PC-3 (cell line): ENCODE data around the gene ALDH5A1. TPM values are rescaled to one million over a fixed set of nuclear protein-coding genes. Genes with fewer than 3 reads are reported as not detected.

ENCODE experiments used
- ATAC-seq: fragments of 200-7000 bp; cut with Tn5 transposase; 2 replicates; pipeline ENCODE4 v1.9.1; 2020; ENCODE audit warnings: mild to moderate bottlenecking, moderate library complexity
- BruUV-seq: library from RNA; stranded (reverse); fragments of 400-500 nt; replicated peaks from 2 replicates; lab custom pipeline; 2021; lab: Mats Ljungman, UMichigan
- CTCF ChIA-PET: fragments of 300-600 bp; sonication (Branson Sonifier 250); formaldehyde crosslinking; loops from one replicate; lab custom pipeline; 2022; ENCODE audit warnings: antibody characterized with exemption; lab: Charles Lee
- POLR2A ChIA-PET: fragments of 300-600 bp; sonication (Branson Sonifier 250); formaldehyde crosslinking; loops from one replicate; lab custom pipeline; 2022; ENCODE audit warnings: antibody characterized with exemption; ENCODE audit not compliant: unreplicated experiment; lab: Charles Lee
- DNase-seq: peaks from one replicate; pipeline ENCODE4 v3.0.0-alpha.2; 2015
- H2AFZ ChIP-seq: fragments of 300-600 bp; sonication (generic); 2 replicates; pipeline ENCODE4 v1.6.0; 2016; ENCODE audit warnings: antibody characterized with exemption, low read length
- H3F3A ChIP-seq: fragments of 300-600 bp; sonication (generic); one replicate; pipeline ENCODE4 v1.6.0; 2017; ENCODE audit warnings: antibody characterized with exemption, low read length, control low read depth, mild to moderate bottlenecking; ENCODE audit not compliant: unreplicated experiment
- H3K27ac ChIP-seq: fragments of 300-600 bp; sonication (generic); 2 replicates; pipeline ENCODE4 v1.5.1; 2016; ENCODE audit warnings: mild to moderate bottlenecking, low read length
- H3K27me3 ChIP-seq: fragments of 300-600 bp; sonication (generic); 2 replicates; pipeline ENCODE4 v1.6.1; 2016; ENCODE audit warnings: low read length, mixed read lengths
- H3K36me3 ChIP-seq: fragments of 300-600 bp; sonication (generic); 2 replicates; pipeline ENCODE4 v1.6.1; 2016; ENCODE audit warnings: low read depth, mixed run types, low read length, mixed read lengths
- H3K4me1 ChIP-seq: fragments of 300-600 bp; sonication (generic); 2 replicates; pipeline ENCODE4 v1.5.1; 2016; ENCODE audit warnings: low read length; ENCODE audit not compliant: insufficient read depth
- H3K4me2 ChIP-seq: fragments of 300-600 bp; sonication (generic); 2 replicates; pipeline ENCODE4 v1.6.0; 2016; ENCODE audit warnings: low read length
- H3K4me3 ChIP-seq: fragments of 300-600 bp; sonication (generic); 2 replicates; pipeline ENCODE4 v1.5.1; 2016; ENCODE audit warnings: mild to moderate bottlenecking, low read length, mixed read lengths
- H3K79me2 ChIP-seq: fragments of 300-600 bp; sonication (generic); 2 replicates; pipeline ENCODE4 v1.6.1; 2017; ENCODE audit warnings: low read length, mixed read lengths
- H3K9ac ChIP-seq: fragments of 300-600 bp; sonication (generic); 2 replicates; pipeline ENCODE4 v1.6.0; 2016; ENCODE audit warnings: mild to moderate bottlenecking, low read length
- H3K9me2 ChIP-seq: fragments of 300-600 bp; sonication (generic); replicated peaks from 2 replicates; pipeline ENCODE4 v1.6.1; 2016; ENCODE audit warnings: mixed run types, low read length, mixed read lengths
- H3K9me3 ChIP-seq: fragments of 300-600 bp; sonication (generic); 2 replicates; pipeline ENCODE4 v1.6.1; 2016; ENCODE audit warnings: low read length, mixed read lengths
- H4K20me1 ChIP-seq: fragments of 300-600 bp; sonication (generic); 2 replicates; pipeline ENCODE4 v1.6.1; 2016; ENCODE audit warnings: low read length, mixed read lengths
- EZH2 ChIP-seq: fragments of 300-600 bp; sonication (generic); IDR thresholded peaks from one replicate; pipeline ENCODE4 v1.6.1; 2017; ENCODE audit warnings: antibody characterized with exemption, mild to moderate bottlenecking, low read length; ENCODE audit not compliant: unreplicated experiment
- EZH2phosphoT487 ChIP-seq: fragments of 300-600 bp; sonication (generic); IDR thresholded peaks from 2 replicates; pipeline ENCODE4 v1.6.1; 2018; ENCODE audit warnings: mild to moderate bottlenecking, antibody characterized with exemption, low read length, borderline replicate concordance
- intact Hi-C: fragments of 100-400 bp; cut with micrococcal nuclease; formaldehyde crosslinking; loops from 2 replicates; pipeline ENCODE4 v1.9.0; 2023
- total RNA-seq: library from RNA; depleted of rRNA; stranded (reverse); fragments of >200 nt; gene quantifications from 2 replicates; pipeline ENCODE4 v1.2.3, GENCODE V29; 2014
- TF ChIP-seq, protein P1 (sequence below): fragments of 300-600 bp; sonication (generic); conservative IDR thresholded peaks from 2 replicates; pipeline ENCODE4 v1.5.1; 2017; ENCODE audit warnings: antibody characterized with exemption, low read depth, mild to moderate bottlenecking, low read length

The ALDH5A1 gene
- total RNA-seq, 1 experiment from 2014 or later: 11.9 TPM

DNA sequence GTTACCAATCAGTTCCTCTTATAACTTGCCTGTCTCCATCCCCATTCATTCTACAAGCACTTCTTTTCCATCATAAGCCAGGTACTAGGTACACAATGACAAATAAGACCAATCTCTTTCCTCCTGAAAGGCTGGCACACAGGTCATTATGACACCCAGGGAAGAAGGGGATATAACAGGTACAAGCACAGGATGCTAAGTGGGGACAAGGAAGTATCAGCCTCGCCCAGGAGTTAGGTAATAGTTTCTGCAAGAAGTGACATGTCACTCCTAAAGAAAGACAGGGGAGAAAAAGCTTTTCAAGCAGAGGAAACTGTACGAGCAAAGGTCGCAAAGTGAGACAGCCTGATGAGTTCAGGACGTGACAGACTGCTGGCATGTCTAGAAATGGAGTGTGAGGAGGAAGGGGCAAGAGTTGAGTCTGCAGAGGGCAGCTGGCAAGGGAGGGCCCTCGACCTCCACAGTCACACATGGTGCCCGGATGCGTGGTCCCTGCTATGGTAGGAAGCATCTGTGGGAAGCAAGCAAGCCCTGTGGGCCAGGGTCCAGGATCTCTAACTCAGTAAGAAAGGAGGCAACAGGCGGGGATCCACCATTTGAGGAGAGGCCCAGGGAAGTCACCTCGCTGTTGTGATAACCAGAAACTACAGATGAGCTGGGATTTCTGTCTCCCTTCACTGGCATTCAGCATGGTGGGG, 45.8 kb upstream of the ALDH5A1 start:
- ATAC-seq (no peak), DNase-seq (no peak)
- Histone ChIP-seq H4K20me1 (no peaks in the 10 kb centered on the region), H3K9ac (no peak overlapping the region), H3K36me3 (no peaks in the 10 kb centered on the region), H3K27me3 (no peaks in the 10 kb centered on the region), H3K27ac (no peak overlapping the region), H3K4me3 (no peak overlapping the region), H2AFZ (no peak overlapping the region), H3K4me1 (no peaks in the 10 kb centered on the region), H3K9me2 (no peaks in the 10 kb centered on the region), H3F3A (no peaks in the 10 kb centered on the region), H3K79me2 (no peaks in the 10 kb centered on the region), H3K9me3 (no peaks in the 10 kb centered on the region), H3K4me2 (no peak overlapping the region)
- intact Hi-C loops: no loop called here
- POLR2A ChIA-PET: no interaction called here
- no TSS peak for BruUV-seq
- no peak for TF ChIP-seq EZH2phosphoT487
- TF ChIP-seq, protein P1, sequence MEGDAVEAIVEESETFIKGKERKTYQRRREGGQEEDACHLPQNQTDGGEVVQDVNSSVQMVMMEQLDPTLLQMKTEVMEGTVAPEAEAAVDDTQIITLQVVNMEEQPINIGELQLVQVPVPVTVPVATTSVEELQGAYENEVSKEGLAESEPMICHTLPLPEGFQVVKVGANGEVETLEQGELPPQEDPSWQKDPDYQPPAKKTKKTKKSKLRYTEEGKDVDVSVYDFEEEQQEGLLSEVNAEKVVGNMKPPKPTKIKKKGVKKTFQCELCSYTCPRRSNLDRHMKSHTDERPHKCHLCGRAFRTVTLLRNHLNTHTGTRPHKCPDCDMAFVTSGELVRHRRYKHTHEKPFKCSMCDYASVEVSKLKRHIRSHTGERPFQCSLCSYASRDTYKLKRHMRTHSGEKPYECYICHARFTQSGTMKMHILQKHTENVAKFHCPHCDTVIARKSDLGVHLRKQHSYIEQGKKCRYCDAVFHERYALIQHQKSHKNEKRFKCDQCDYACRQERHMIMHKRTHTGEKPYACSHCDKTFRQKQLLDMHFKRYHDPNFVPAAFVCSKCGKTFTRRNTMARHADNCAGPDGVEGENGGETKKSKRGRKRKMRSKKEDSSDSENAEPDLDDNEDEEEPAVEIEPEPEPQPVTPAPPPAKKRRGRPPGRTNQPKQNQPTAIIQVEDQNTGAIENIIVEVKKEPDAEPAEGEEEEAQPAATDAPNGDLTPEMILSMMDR: no peak
- TF ChIP-seq EZH2: no peak
- CTCF ChIA-PET: no interaction called here

DNA sequence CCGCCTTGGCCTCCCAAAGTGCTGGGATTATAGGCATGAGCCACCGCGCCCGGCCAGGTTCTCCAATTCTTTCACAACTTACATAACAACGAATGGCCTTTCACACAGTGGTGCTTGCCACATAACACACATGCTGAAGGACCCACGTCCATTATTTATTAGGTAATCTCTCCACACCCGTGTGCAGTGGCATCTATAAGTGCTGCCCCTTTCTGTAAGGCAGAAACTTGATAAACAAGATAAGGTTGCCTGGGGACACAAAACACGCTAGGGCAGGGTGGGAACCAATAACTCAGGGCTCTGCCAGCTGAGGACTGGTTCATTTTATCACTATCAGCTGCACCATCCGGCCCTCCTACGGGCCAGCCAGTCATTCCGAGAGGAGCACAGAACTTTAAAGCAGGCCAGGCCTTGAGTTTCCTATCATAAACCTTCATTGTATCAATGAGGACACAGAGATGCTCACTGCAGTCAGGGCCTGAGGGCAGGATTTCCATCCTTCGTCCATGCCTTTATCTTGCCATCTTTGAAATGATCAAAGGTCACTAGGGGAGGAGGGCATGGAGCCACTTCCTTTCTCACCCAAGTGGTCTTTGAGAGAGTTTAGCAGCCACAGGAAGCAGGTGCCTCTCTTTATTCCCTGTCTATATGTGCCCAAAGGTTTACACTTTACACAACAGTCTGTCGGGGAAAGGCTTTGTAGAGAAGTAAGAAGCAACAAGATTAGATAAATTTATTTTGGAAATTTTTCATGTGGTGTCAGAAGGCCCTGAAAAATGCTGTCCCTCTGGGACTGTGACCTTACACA, 43.0 kb upstream of the ALDH5A1 start:
- Histone ChIP-seq H3K4me2 (no peak overlapping the region), H3K4me1 (no peaks in the 10 kb centered on the region), H4K20me1 (no peaks in the 10 kb centered on the region), H3K9me3 (no peaks in the 10 kb centered on the region), H2AFZ (no peak overlapping the region), H3F3A (no peaks in the 10 kb centered on the region), H3K4me3 (no peak overlapping the region), H3K27ac (no peak overlapping the region), H3K79me2 (no peaks in the 10 kb centered on the region), H3K9ac (no peak overlapping the region), H3K27me3 (no peaks in the 10 kb centered on the region), H3K36me3 (no peaks in the 10 kb centered on the region), H3K9me2 (no peaks in the 10 kb centered on the region)
- ChIA-PET POLR2A (no interaction called here), CTCF (no interaction called here)
- DNase-seq (no peak), ATAC-seq (no peak)
- no TSS peak for BruUV-seq
- no peak for TF ChIP-seq EZH2
- no peak for TF ChIP-seq EZH2phosphoT487
- TF ChIP-seq, protein P1: no peak
- intact Hi-C loops: no loop called here

DNA sequence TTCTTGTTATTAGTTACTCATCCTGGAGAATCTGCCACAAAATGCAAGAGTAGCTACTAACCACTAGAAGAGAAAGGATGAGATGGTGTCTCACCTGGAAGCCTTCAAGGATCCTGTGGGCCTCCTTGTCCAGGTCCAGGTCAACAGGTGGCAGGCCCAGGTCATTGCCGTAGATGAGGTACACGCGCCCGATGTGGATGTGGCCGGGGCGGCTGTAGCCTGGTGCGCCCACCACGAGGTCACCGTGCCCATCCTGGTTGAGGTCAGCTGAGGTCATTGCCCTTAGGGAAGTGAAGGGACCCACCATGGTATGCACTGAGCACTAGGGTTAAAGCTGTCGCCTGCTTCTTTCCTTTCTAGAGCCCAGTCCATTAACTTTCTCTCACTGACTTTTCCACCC, 40.8 kb upstream of the ALDH5A1 start:
- H2AFZ ChIP-seq: no peak overlapping the region
- H3F3A ChIP-seq: no peaks in the 10 kb centered on the region
- TF ChIP-seq EZH2: no peak
- no peak for TF ChIP-seq EZH2phosphoT487
- TF ChIP-seq, protein P1: no peak
- no peaks in the 10 kb centered on the region for H3K79me2 ChIP-seq
- intact Hi-C loops: no loop called here
- no peaks in the 10 kb centered on the region for H3K9me3 ChIP-seq
- no peaks in the 10 kb centered on the region for H3K27me3 ChIP-seq
- CTCF ChIA-PET: no interaction called here
- no peak overlapping the region for H3K4me2 ChIP-seq
- POLR2A ChIA-PET: no interaction called here
- H3K9ac ChIP-seq: no peak overlapping the region
- no peaks in the 10 kb centered on the region for H4K20me1 ChIP-seq
- H3K36me3 ChIP-seq: no peaks in the 10 kb centered on the region
- no peak overlapping the region for H3K4me3 ChIP-seq
- H3K9me2 ChIP-seq: no peaks in the 10 kb centered on the region
- H3K4me1 ChIP-seq: no peaks in the 10 kb centered on the region
- no peak for DNase-seq
- H3K27ac ChIP-seq: no peak overlapping the region
- ATAC-seq: no peak
- BruUV-seq: no TSS peak
